ENCODE measurements around the gene SSBP3. TPM values are rescaled to one million over a fixed set of nuclear protein-coding genes. Genes with fewer than 3 reads are reported as not detected.

The SSBP3 gene
- total and polyA plus RNA-seq, 9 of the 15 experiments (the other 6 are each of a cell fraction or from before 2014, with no cell fraction given) = 8.7 to 108 (median 33.8) TPM

DNA sequence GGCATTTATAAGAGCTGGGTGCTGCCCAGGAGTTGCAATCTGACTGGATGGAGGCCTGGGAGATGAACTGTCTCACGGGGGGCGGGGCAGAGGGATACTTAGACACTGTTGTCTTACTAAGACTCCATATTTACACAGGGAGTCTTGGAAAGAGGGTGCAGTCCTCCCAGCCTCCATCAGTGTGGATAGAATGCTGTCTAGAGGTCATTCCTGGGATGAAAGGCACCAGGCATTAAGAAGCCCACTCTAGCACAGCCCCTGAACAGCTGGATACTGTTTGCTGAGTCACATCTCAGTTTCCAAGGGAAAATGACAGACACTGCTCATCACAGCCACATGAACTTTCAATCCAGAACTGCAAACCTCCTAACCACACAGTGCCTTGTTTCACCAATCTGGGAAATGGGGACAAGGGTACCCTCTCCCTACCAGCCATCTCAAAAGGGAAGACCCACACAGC, 43.3 kb downstream of the SSBP3 start (continued):
- TF ChIP-seq, protein P1, sequence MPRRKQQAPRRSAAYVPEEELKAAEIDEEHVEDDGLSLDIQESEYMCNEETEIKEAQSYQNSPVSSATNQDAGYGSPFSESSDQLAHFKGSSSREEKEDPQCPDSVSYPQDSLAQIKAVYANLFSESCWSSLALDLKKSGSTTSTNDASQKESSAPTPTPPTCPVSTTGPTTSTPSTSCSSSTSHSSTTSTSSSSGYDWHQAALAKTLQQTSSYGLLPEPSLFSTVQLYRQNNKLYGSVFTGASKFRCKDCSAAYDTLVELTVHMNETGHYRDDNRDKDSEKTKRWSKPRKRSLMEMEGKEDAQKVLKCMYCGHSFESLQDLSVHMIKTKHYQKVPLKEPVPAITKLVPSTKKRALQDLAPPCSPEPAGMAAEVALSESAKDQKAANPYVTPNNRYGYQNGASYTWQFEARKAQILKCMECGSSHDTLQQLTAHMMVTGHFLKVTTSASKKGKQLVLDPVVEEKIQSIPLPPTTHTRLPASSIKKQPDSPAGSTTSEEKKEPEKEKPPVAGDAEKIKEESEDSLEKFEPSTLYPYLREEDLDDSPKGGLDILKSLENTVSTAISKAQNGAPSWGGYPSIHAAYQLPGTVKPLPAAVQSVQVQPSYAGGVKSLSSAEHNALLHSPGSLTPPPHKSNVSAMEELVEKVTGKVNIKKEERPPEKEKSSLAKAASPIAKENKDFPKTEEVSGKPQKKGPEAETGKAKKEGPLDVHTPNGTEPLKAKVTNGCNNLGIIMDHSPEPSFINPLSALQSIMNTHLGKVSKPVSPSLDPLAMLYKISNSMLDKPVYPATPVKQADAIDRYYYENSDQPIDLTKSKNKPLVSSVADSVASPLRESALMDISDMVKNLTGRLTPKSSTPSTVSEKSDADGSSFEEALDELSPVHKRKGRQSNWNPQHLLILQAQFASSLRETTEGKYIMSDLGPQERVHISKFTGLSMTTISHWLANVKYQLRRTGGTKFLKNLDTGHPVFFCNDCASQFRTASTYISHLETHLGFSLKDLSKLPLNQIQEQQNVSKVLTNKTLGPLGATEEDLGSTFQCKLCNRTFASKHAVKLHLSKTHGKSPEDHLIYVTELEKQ (CRISPR knock-in tag; IDR thresholded peaks at IDR 0.05) = no peak
- TF ChIP-seq FOXA3 (CRISPR knock-in tag; conservative IDR thresholded peaks at IDR 0.05 in 1 of 2, IDR thresholded peaks at IDR 0.05 in 1 of 2) = peak in 1 of 2 experiments; percentile 70; a peak in 1 of 4 replicates
- no peak for TF ChIP-seq CEBPG (CRISPR knock-in tag; IDR thresholded peaks at IDR 0.05)
- no peak for TF ChIP-seq CEBPG (tag; conservative IDR thresholded peaks at IDR 0.05 in 1 of 2, IDR thresholded peaks at IDR 0.05 in 1 of 2)
- TF ChIP-seq ELK1 (CRISPR knock-in tag; IDR thresholded peaks at IDR 0.05) = no peak
- 0 out of 2 replicates have a peak, but pooled peaks have one; percentile 19 for TF ChIP-seq SMARCE1 (IDR thresholded peaks at IDR 0.05)
- peak; percentile 50 for TF ChIP-seq MAFK (IDR thresholded peaks at IDR 0.05; ENCODE audit: low read length)
- 0 out of 2 replicates have a peak, but pooled peaks have one; percentile 57 for TF ChIP-seq SMARCA5 (IDR thresholded peaks at IDR 0.05)
- TF ChIP-seq TGIF2 (CRISPR knock-in tag; IDR thresholded peaks at IDR 0.05) = no peak
- TF ChIP-seq ZNF785 (CRISPR knock-in tag; IDR thresholded peaks at IDR 0.05) = no peak
